IMR-90 (cell line): ENCODE results near the gene ELAVL1. TPM values are rescaled to one million over a fixed set of nuclear protein-coding genes. Genes with fewer than 3 reads are reported as not detected.

Experiments
- ATAC-seq: fragments of 200-7000 bp; cut with Tn5 transposase; 2 replicates; pipeline ENCODE4 v1.9.1; 2020; ENCODE audit warnings: low read depth, mild to moderate bottlenecking, moderate library complexity
- BruUV-seq: library from RNA; stranded (reverse); fragments of 400-500 nt; replicated peaks from 2 replicates; lab custom pipeline; 2021; lab: Mats Ljungman, UMichigan
- CTCF ChIA-PET: fragments of 300-600 bp; formaldehyde crosslinking; extraction: SDS; loops from one replicate; lab custom pipeline; 2021; ENCODE audit warnings: antibody characterized with exemption; lab: Yijun Ruan, JAX
- POLR2A ChIA-PET: fragments of 300-600 bp; sonication (Branson Sonifier 250); formaldehyde crosslinking; loops from one replicate; lab custom pipeline; 2022; ENCODE audit warnings: antibody characterized with exemption; ENCODE audit not compliant: unreplicated experiment; lab: Charles Lee
- DNase-seq: peaks from one replicate; pipeline ENCODE4 v3.0.0; 2013
- H2AFZ ChIP-seq: replicated peaks from 2 replicates; pipeline ENCODE3; 2013; ENCODE audit warnings: low read length, mild to moderate bottlenecking; ENCODE audit not compliant: poor library complexity
- H2AK5ac ChIP-seq: 2 replicates; pipeline ENCODE4 v1.6.1; 2013; ENCODE audit warnings: low read depth, low read length, inconsistent platforms
- H2AK9ac ChIP-seq: replicated peaks from 2 replicates; pipeline ENCODE3; 2013; ENCODE audit warnings: mild to moderate bottlenecking, low read depth, low read length, moderate library complexity; ENCODE audit not compliant: poor library complexity
- H2BK120ac ChIP-seq: 2 replicates; pipeline ENCODE4 v1.6.1; 2013; ENCODE audit warnings: low read depth, low read length, inconsistent platforms
- H2BK15ac ChIP-seq: 3 replicates; pipeline ENCODE4 v1.6.1; 2013; ENCODE audit warnings: low read depth, low read length, inconsistent platforms
- H2BK20ac ChIP-seq: 2 replicates; pipeline ENCODE4 v1.6.1; 2013; ENCODE audit warnings: low read depth, mild to moderate bottlenecking, inconsistent platforms, low read length, moderate library complexity
- H2BK5ac ChIP-seq: 2 replicates; pipeline ENCODE4 v1.6.1; 2013; ENCODE audit warnings: mild to moderate bottlenecking, low read depth, low read length, inconsistent platforms; ENCODE audit not compliant: poor library complexity, severe bottlenecking
- H3K14ac ChIP-seq: replicated peaks from 2 replicates; pipeline ENCODE4 v1.6.1; 2013; ENCODE audit warnings: low read depth, low read length, inconsistent platforms
- H3K18ac ChIP-seq: 2 replicates; pipeline ENCODE4 v1.6.1; 2013; ENCODE audit warnings: low read depth, low read length, control low read depth
- H3K23ac ChIP-seq: 2 replicates; pipeline ENCODE4 v1.6.1; 2013; ENCODE audit warnings: low read depth, low read length, inconsistent platforms
- H3K27ac ChIP-seq: 2 replicates; pipeline ENCODE4 v1.5.1; 2013; ENCODE audit warnings: mild to moderate bottlenecking, control low read depth, low read length; ENCODE audit not compliant: insufficient read depth
- H3K27me3 ChIP-seq: 2 replicates; pipeline ENCODE4 v1.6.1; 2013; ENCODE audit warnings: low read length; ENCODE audit not compliant: control insufficient read depth, insufficient read depth
- H3K36me3 ChIP-seq: 2 replicates; pipeline ENCODE4 v1.6.1; 2013; ENCODE audit warnings: low read length, mixed read lengths; ENCODE audit not compliant: control insufficient read depth, insufficient read depth
- H3K4ac ChIP-seq: 2 replicates; pipeline ENCODE4 v1.6.1; 2013; ENCODE audit warnings: low read depth, low read length, inconsistent platforms
- H3K4me1 ChIP-seq: 2 replicates; pipeline ENCODE4 v1.6.1; 2013; ENCODE audit warnings: low read length, mixed read lengths; ENCODE audit not compliant: control insufficient read depth, insufficient read depth
- H3K4me2 ChIP-seq: 2 replicates; pipeline ENCODE4 v1.6.1; 2013; ENCODE audit warnings: low read depth, mild to moderate bottlenecking, control low read depth, low read length, moderate library complexity
- H3K4me3 ChIP-seq: 2 replicates; pipeline ENCODE4 v1.5.1; 2013; ENCODE audit warnings: low read depth, mild to moderate bottlenecking, control low read depth, low read length, moderate library complexity; ENCODE audit not compliant: insufficient read depth
- H3K56ac ChIP-seq: 2 replicates; pipeline ENCODE4 v1.6.1; 2013; ENCODE audit warnings: low read length, inconsistent platforms; ENCODE audit not compliant: insufficient read depth; ENCODE audit errors: extremely low read depth
- H3K79me1 ChIP-seq, 2 experiments: 2 replicates each; pipeline ENCODE4 v1.6.1; 2013; ENCODE audit warnings: low read length in 2 of 2, inconsistent platforms in 1 of 2, low read depth in 1 of 2
- H3K9ac ChIP-seq: 2 replicates; pipeline ENCODE4 v1.6.1; 2013; ENCODE audit warnings: low read depth, low read length, control low read depth
- H3K9me1 ChIP-seq: 2 replicates; pipeline ENCODE4 v1.6.1; 2013; ENCODE audit warnings: low read length, inconsistent platforms; ENCODE audit not compliant: insufficient read depth
- H3K9me3 ChIP-seq: 2 replicates; pipeline ENCODE4 v1.6.1; 2013; ENCODE audit warnings: low read length; ENCODE audit not compliant: control insufficient read depth, insufficient read depth
- H4K20me1 ChIP-seq: 2 replicates; pipeline ENCODE4 v1.6.1; 2013; ENCODE audit warnings: low read length, inconsistent platforms; ENCODE audit not compliant: insufficient read depth
- H4K5ac ChIP-seq: 2 replicates; pipeline ENCODE4 v1.6.1; 2013; ENCODE audit warnings: mild to moderate bottlenecking, low read depth, low read length, control low read depth
- H4K8ac ChIP-seq, 2 experiments: 2 replicates each; pipeline ENCODE4 v1.6.1; 2013; ENCODE audit warnings: low read depth in 2 of 2, low read length in 2 of 2, control low read depth in 1 of 2, inconsistent platforms in 1 of 2
- H4K91ac ChIP-seq: 2 replicates; pipeline ENCODE4 v1.6.1; 2013; ENCODE audit warnings: low read depth, low read length, inconsistent platforms; ENCODE audit not compliant: insufficient read depth
- CHD1 ChIP-seq: IDR thresholded peaks from 2 replicates; pipeline ENCODE4 v1.6.1; 2012; ENCODE audit warnings: low read depth, low read length, improper control_type of control experiment
- FOS ChIP-seq: fragments of 150-350 bp; IDR thresholded peaks from 2 replicates; pipeline ENCODE4 v1.6.1; 2016; ENCODE audit warnings: low read depth, low read length
- MAFK ChIP-seq: IDR thresholded peaks from 2 replicates; pipeline ENCODE4 v1.6.1; 2012; ENCODE audit warnings: low read depth, low read length, improper control_type of control experiment
- NFE2L2 ChIP-seq: fragments of 150-350 bp; IDR thresholded peaks from 2 replicates; pipeline ENCODE4 v1.6.1; 2016; ENCODE audit warnings: low read depth, mild to moderate bottlenecking, low read length
- POLR2A ChIP-seq: IDR thresholded peaks from 2 replicates; pipeline ENCODE4 v1.6.1; 2012; ENCODE audit warnings: mild to moderate bottlenecking, low read depth, low read length
- SMC3 ChIP-seq: fragments of 150-350 bp; IDR thresholded peaks from 2 replicates; pipeline ENCODE4 v1.6.1; 2016; ENCODE audit warnings: low read depth, mild to moderate bottlenecking, antibody characterized with exemption, low read length, moderate library complexity
- USF2 ChIP-seq: fragments of 150-350 bp; IDR thresholded peaks from 2 replicates; pipeline ENCODE4 v1.6.1; 2017; ENCODE audit warnings: mild to moderate bottlenecking, antibody characterized with exemption, low read length, low read depth
- WGBS, 2 experiments: methylation state at CpG; one replicate each; pipeline versions ENCODE4 v1.1.5 to v1.1.7; 2013; ENCODE audit warnings: missing lambda C conversion rate in 2 of 2; ENCODE audit not compliant: insufficient read length in 1 of 2; ENCODE audit errors: extremely low coverage in 2 of 2; 5-methylcytosine and 5-hydroxymethylcytosine counted together
- dilution Hi-C: fragments of 300-500 bp; cut with HindIII; formaldehyde crosslinking; loops from one replicate; pipeline ENCODE4 v1.14.3; 2018; ENCODE audit warnings: low sequenced_read_pairs; ENCODE audit not compliant: unreplicated experiment
- in situ Hi-C: fragments of 300-500 bp; cut with MboI; formaldehyde crosslinking; loops from 3 replicates; pipeline ENCODE4 v1.14.3; 2019; ENCODE audit warnings: low sequenced_read_pairs, inconsistent platforms, mixed read lengths
- intact Hi-C: fragments of 100-400 bp; cut with micrococcal nuclease; formaldehyde crosslinking; loops from 2 replicates; pipeline ENCODE4 v1.10.0; 2022
- polyA plus RNA-seq, 3 experiments: library from polyadenylated mRNA; depleted of rRNA; stranded (reverse); fragments of >200 nt; gene quantifications; 2 replicates each; pipeline ENCODE4 v1.2.3, GENCODE V29; 2012; ENCODE audit warnings: low replicate concordance in 1 of 3
- total RNA-seq: library from RNA; depleted of rRNA; stranded (reverse); fragments of >200 nt; gene quantifications from 2 replicates; pipeline ENCODE4 v1.2.3, GENCODE V29; 2012

The ELAVL1 gene
- total and polyA plus RNA-seq, 2 of the 4 experiments (the other 2 are of a cell fraction) = 55.6 to 59.0 TPM

- Histone ChIP-seq H3K56ac (no peak overlapping the region), H4K91ac (no peak overlapping the region), H3K36me3 (no peaks in the 10 kb centered on the region), H3K9ac (no peak overlapping the region), H2BK120ac (no peak overlapping the region), H2BK5ac (no peak overlapping the region), H3K4me1 (no peaks in the 10 kb centered on the region), H3K9me1 (no peaks in the 10 kb centered on the region; the same call in 1 of the 2 replicates), H2AFZ (no peak overlapping the region), H4K5ac (no peak overlapping the region), H3K79me1 (no peaks in the 10 kb centered on the region), H3K9me3 (no peaks in the 10 kb centered on the region), H2BK20ac (no peak overlapping the region), H4K8ac (no peak overlapping the region), H2BK15ac (no peak overlapping the region), H3K4me2 (no peak overlapping the region), H3K14ac (no peak overlapping the region), H3K4me3 (no peak overlapping the region), H3K23ac (no peak overlapping the region), H2AK5ac (no peak overlapping the region), H3K4ac (no peak overlapping the region), H2AK9ac (no peak overlapping the region), H3K27me3 (no peaks in the 10 kb centered on the region), H4K20me1 (no peaks in the 10 kb centered on the region), H3K18ac (no peak overlapping the region), H3K27ac (no peak overlapping the region)
- TF ChIP-seq MAFK = no peak
- no peak for TF ChIP-seq NFE2L2
- no peak for TF ChIP-seq FOS
- TF ChIP-seq USF2 = no peak
- TF ChIP-seq POLR2A = no peak
- TF ChIP-seq CHD1 = no peak
- no peak for TF ChIP-seq SMC3
- CTCF ChIA-PET = no interaction called here
- POLR2A ChIA-PET = no interaction called here
- peak; percentile 27; the same call in 1 of the 2 replicates for ATAC-seq
- intact Hi-C loops (no loop called here), in situ Hi-C loops (no loop called here), dilution Hi-C loops (no loop called here)
- BruUV-seq = no TSS peak
- WGBS, 2 experiments = no CpG with 5 or more reads among the region's 5 CpGs
- no peak for DNase-seq
These were observed 17.9 kb upstream of the ELAVL1 start for GRCh38 chr19:8023371-8023770.
